ENCODE data around the gene RAB40C.
A peak's percentile ranks its signal among the peaks of the same experiment; 100 is the strongest.

Gene RAB40C

GRCh38 chr16:660459-661183, 70.8 kb downstream of the RAB40C start:
- peak overlapping the region; percentile 4; the same call in 1 of the 2 replicates for H3K4me3 ChIP-seq (ENCODE audit: low read length)
- H3K27me3 ChIP-seq (ENCODE audit: control insufficient read depth, insufficient read depth, low read length) = no peaks in the 10 kb centered on the region
- no CpG with 5 or more reads among the region's 43 CpGs for WGBS (ENCODE audit: insufficient coverage, insufficient read length)
- no peak overlapping the region for H3K27ac ChIP-seq (ENCODE audit: low read length)
- H3K9me3 ChIP-seq (ENCODE audit: control insufficient read depth, insufficient read depth, low read length) = no peaks in the 10 kb centered on the region
- no peak for DNase-seq (ENCODE audit: low read depth, low spot score)
- H3K4me1 ChIP-seq (ENCODE audit: control insufficient read depth, insufficient read depth, low read length) = peaks cover 6% of the 10 kb centered on the region
- H3K36me3 ChIP-seq (ENCODE audit: control insufficient read depth, insufficient read depth, low read length) = peaks cover 6% of the 10 kb centered on the region

- Histone ChIP-seq H3K4me3 (ENCODE audit: low read length) (no peak overlapping the region), H3K36me3 (ENCODE audit: control insufficient read depth, insufficient read depth, low read length) (peaks cover 5% of the 10 kb centered on the region; the same call in 1 of the 2 replicates), H3K27ac (ENCODE audit: low read length) (no peak overlapping the region), H3K27me3 (ENCODE audit: control insufficient read depth, insufficient read depth, low read length) (no peaks in the 10 kb centered on the region), H3K4me1 (ENCODE audit: control insufficient read depth, insufficient read depth, low read length) (peaks cover 6% of the 10 kb centered on the region), H3K9me3 (ENCODE audit: control insufficient read depth, insufficient read depth, low read length) (no peaks in the 10 kb centered on the region)
- no peak for DNase-seq (ENCODE audit: low read depth, low spot score)
- no CpG with 5 or more reads among the region's 35 CpGs for WGBS (ENCODE audit: insufficient coverage, insufficient read length)
Observed at GRCh38 chr16:661184-661821, 71.4 kb downstream of the RAB40C start.

- no peaks in the 10 kb centered on the region for H3K9me3 ChIP-seq (ENCODE audit: control insufficient read depth, insufficient read depth, low read length)
- H3K27ac ChIP-seq (ENCODE audit: low read length) = no peak overlapping the region
- no peaks in the 10 kb centered on the region for H3K27me3 ChIP-seq (ENCODE audit: control insufficient read depth, insufficient read depth, low read length)
- H3K4me3 ChIP-seq (ENCODE audit: low read length) = no peak overlapping the region
- H3K4me1 ChIP-seq (ENCODE audit: control insufficient read depth, insufficient read depth, low read length) = peaks cover 6% of the 10 kb centered on the region
- peaks cover 5% of the 10 kb centered on the region; the same call in 1 of the 2 replicates for H3K36me3 ChIP-seq (ENCODE audit: control insufficient read depth, insufficient read depth, low read length)
- no peak for DNase-seq (ENCODE audit: low read depth, low spot score)
- WGBS (ENCODE audit: insufficient coverage, insufficient read length) = no CpG with 5 or more reads among the region's 19 CpGs
Observed at GRCh38 chr16:662095-662494, 72.2 kb downstream of the RAB40C start.

- DNase-seq (ENCODE audit: low read depth, low spot score) = no peak
- no peaks in the 10 kb centered on the region for H3K9me3 ChIP-seq (ENCODE audit: control insufficient read depth, insufficient read depth, low read length)
- no peaks in the 10 kb centered on the region for H3K27me3 ChIP-seq (ENCODE audit: control insufficient read depth, insufficient read depth, low read length)
- H3K4me1 ChIP-seq (ENCODE audit: control insufficient read depth, insufficient read depth, low read length) = peaks cover 6% of the 10 kb centered on the region
- WGBS (ENCODE audit: insufficient coverage, insufficient read length) = no CpG with 5 or more reads among the region's 21 CpGs
- no peak overlapping the region for H3K27ac ChIP-seq (ENCODE audit: low read length)
- no peak overlapping the region for H3K4me3 ChIP-seq (ENCODE audit: low read length)
- peaks cover 5% of the 10 kb centered on the region; the same call in 1 of the 2 replicates for H3K36me3 ChIP-seq (ENCODE audit: control insufficient read depth, insufficient read depth, low read length)
Observed at GRCh38 chr16:662597-662996, 72.7 kb downstream of the RAB40C start.

GRCh38 chr16:666572-666971, 76.7 kb downstream of the RAB40C start:
- peaks cover 26% of the 10 kb centered on the region for H3K36me3 ChIP-seq (ENCODE audit: control insufficient read depth, insufficient read depth, low read length)
- H3K27me3 ChIP-seq (ENCODE audit: control insufficient read depth, insufficient read depth, low read length) = no peaks in the 10 kb centered on the region
- no peak for DNase-seq (ENCODE audit: low read depth, low spot score)
- WGBS (ENCODE audit: insufficient coverage, insufficient read length) = no CpG with 5 or more reads among the region's 13 CpGs
- no peak overlapping the region for H3K4me3 ChIP-seq (ENCODE audit: low read length)
- H3K27ac ChIP-seq (ENCODE audit: low read length) = no peak overlapping the region
- no peaks in the 10 kb centered on the region for H3K4me1 ChIP-seq (ENCODE audit: control insufficient read depth, insufficient read depth, low read length)
- no peaks in the 10 kb centered on the region for H3K9me3 ChIP-seq (ENCODE audit: control insufficient read depth, insufficient read depth, low read length)

GRCh38 chr16:667113-667779, 77.4 kb downstream of the RAB40C start:
- Histone ChIP-seq H3K36me3 (ENCODE audit: control insufficient read depth, insufficient read depth, low read length) (peaks cover 32% of the 10 kb centered on the region), H3K4me1 (ENCODE audit: control insufficient read depth, insufficient read depth, low read length) (no peaks in the 10 kb centered on the region), H3K27me3 (ENCODE audit: control insufficient read depth, insufficient read depth, low read length) (no peaks in the 10 kb centered on the region), H3K27ac (ENCODE audit: low read length) (no peak overlapping the region), H3K9me3 (ENCODE audit: control insufficient read depth, insufficient read depth, low read length) (no peaks in the 10 kb centered on the region), H3K4me3 (ENCODE audit: low read length) (no peak overlapping the region)
- no CpG with 5 or more reads among the region's 22 CpGs for WGBS (ENCODE audit: insufficient coverage, insufficient read length)
- DNase-seq (ENCODE audit: low read depth, low spot score) = no peak

- peak within 1 kb of the TSS; percentile 97 for H3K4me3 ChIP-seq (ENCODE audit: low read length)
- H3K27ac ChIP-seq (ENCODE audit: low read length) = no peak within 1 kb of the TSS
- WGBS (ENCODE audit: insufficient coverage, insufficient read length) = no CpG with 5 or more reads among the region's 78 CpGs
- DNase-seq (ENCODE audit: low read depth, low spot score) = no peak
- no peaks in the 10 kb centered on the region for H3K27me3 ChIP-seq (ENCODE audit: control insufficient read depth, insufficient read depth, low read length)
- no peaks in the 10 kb centered on the region for H3K9me3 ChIP-seq (ENCODE audit: control insufficient read depth, insufficient read depth, low read length)
- no peaks in the 10 kb centered on the region for H3K4me1 ChIP-seq (ENCODE audit: control insufficient read depth, insufficient read depth, low read length)
- peaks cover 39% of the 10 kb centered on the region for H3K36me3 ChIP-seq (ENCODE audit: control insufficient read depth, insufficient read depth, low read length)
Observed at GRCh38 chr16:667780-668518, 78.1 kb downstream of the RAB40C start, which contains the start of gene RHOT2. TSS of gene RHOT2 (plus strand) at chr16:668132. CDS start at chr16:668200, 68 bp downstream.

GRCh38 chr16:668519-669171, 78.8 kb downstream of the RAB40C start:
- Histone ChIP-seq H3K4me1 (ENCODE audit: control insufficient read depth, insufficient read depth, low read length) (no peaks in the 10 kb centered on the region), H3K27ac (ENCODE audit: low read length) (no peak overlapping the region), H3K27me3 (ENCODE audit: control insufficient read depth, insufficient read depth, low read length) (no peaks in the 10 kb centered on the region), H3K4me3 (ENCODE audit: low read length) (peak overlapping the region; percentile 97), H3K36me3 (ENCODE audit: control insufficient read depth, insufficient read depth, low read length) (peaks cover 44% of the 10 kb centered on the region), H3K9me3 (ENCODE audit: control insufficient read depth, insufficient read depth, low read length) (no peaks in the 10 kb centered on the region)
- no CpG with 5 or more reads among the region's 50 CpGs for WGBS (ENCODE audit: insufficient coverage, insufficient read length)
- DNase-seq (ENCODE audit: low read depth, low spot score) = no peak

- no CpG with 5 or more reads among the region's 13 CpGs for WGBS (ENCODE audit: insufficient coverage, insufficient read length)
- Histone ChIP-seq H3K9me3 (ENCODE audit: control insufficient read depth, insufficient read depth, low read length) (no peaks in the 10 kb centered on the region), H3K27ac (ENCODE audit: low read length) (no peak overlapping the region), H3K27me3 (ENCODE audit: control insufficient read depth, insufficient read depth, low read length) (no peaks in the 10 kb centered on the region), H3K36me3 (ENCODE audit: control insufficient read depth, insufficient read depth, low read length) (peaks cover 44% of the 10 kb centered on the region), H3K4me1 (ENCODE audit: control insufficient read depth, insufficient read depth, low read length) (no peaks in the 10 kb centered on the region), H3K4me3 (ENCODE audit: low read length) (no peak overlapping the region)
- no peak for DNase-seq (ENCODE audit: low read depth, low spot score)
Observed at GRCh38 chr16:669666-670065, 79.8 kb downstream of the RAB40C start.
